ENCODE results near the gene CKMT2. TPM values are rescaled to one million over a fixed set of nuclear protein-coding genes. Genes with fewer than 3 reads are reported as not detected.

CKMT2 gene
- total and polyA plus RNA-seq, 2 of the 8 experiments (the other 6 are each of a cell fraction or from before 2014, with no cell fraction given) = 2.4 to 5.0 TPM

DNA sequence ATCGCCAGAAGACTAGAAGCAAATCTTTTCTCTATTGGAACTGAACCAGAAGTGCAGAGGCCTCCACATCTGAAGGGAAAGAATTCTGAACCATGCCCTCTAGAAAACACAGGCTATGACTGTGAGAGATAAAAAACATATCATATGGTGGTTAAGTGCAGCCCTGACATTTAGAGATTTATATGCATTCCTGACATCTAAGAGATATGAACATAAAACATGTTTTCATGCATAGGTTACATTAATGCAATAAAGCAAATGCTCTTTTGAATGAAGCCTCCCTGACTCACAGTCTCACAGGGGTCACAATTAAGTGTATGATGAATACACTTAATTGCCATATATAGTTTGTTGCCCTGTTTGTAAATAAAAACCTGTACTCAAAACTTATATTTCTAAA is 28.9 kb upstream of the CKMT2 start:
- Histone ChIP-seq H3K18ac (ENCODE audit: extremely low read depth, low read length) (no peak overlapping the region), H4K8ac (ENCODE audit: extremely low read depth, insufficient read depth, low read length) (no peak overlapping the region), H3K9me3 (ENCODE audit: insufficient read depth in 2 of 2, low read depth in 1 of 2, low read length in 1 of 2) (no peaks in the 10 kb centered on the region), H2AFZ (ENCODE audit: low read length) (no peak overlapping the region), H3K9ac (replicated peaks in 1 of 4; ENCODE audit: extremely low read depth in 1 of 4, low read depth in 3 of 4, low read length in 3 of 4) (no peak overlapping the region), H2AK5ac (ENCODE audit: low read depth, low read length) (no peak overlapping the region), H3K23ac (ENCODE audit: insufficient read length) (no peak overlapping the region), H2BK20ac (ENCODE audit: low read length) (no peak overlapping the region), H2BK15ac (ENCODE audit: low read length) (no peak overlapping the region), H3K4me2 (ENCODE audit: insufficient read depth in 1 of 2, low read depth in 2 of 2, low read length in 2 of 2) (no peak overlapping the region), H3K56ac (replicated peaks; ENCODE audit: insufficient read length, low read depth, low read length) (no peak overlapping the region), H4K5ac (ENCODE audit: insufficient read length, low read depth, low read length) (no peak overlapping the region), H3K4me1 (replicated peaks in 1 of 4; ENCODE audit: control insufficient read depth in 3 of 4, insufficient read depth in 4 of 4, low read length in 3 of 4) (no peaks in the 10 kb centered on the region), H4K91ac (replicated peaks; ENCODE audit: insufficient read length, low read length) (no peak overlapping the region), H3K14ac (ENCODE audit: insufficient read length) (no peak overlapping the region), H2BK5ac (ENCODE audit: low read depth, low read length) (no peak overlapping the region), H3K79me1 (ENCODE audit: low read depth, low read length) (no peaks in the 10 kb centered on the region; the same call in 1 of the 2 replicates), H3K4ac (replicated peaks; ENCODE audit: insufficient read length, low read depth, low read length) (no peak overlapping the region), H3K79me2 (ENCODE audit: control insufficient read depth in 1 of 2, insufficient read depth in 2 of 2, low read length in 2 of 2) (no peaks in the 10 kb centered on the region), H3K27ac (ENCODE audit: low read depth, low read length) (no peak overlapping the region), H4K20me1 (replicated peaks in 1 of 2; ENCODE audit: control insufficient read depth in 1 of 2, insufficient read depth in 2 of 2, low read length in 2 of 2) (no peaks in the 10 kb centered on the region), H2BK12ac (ENCODE audit: low read depth, low read length) (no peak overlapping the region), H3K4me3 (ENCODE audit: extremely low read depth in 1 of 4, insufficient read depth in 2 of 4, low read depth in 3 of 4, low read length in 4 of 4) (no peak overlapping the region), H3K36me3 (ENCODE audit: control insufficient read depth in 2 of 4, insufficient read depth in 4 of 4, low read length in 3 of 4) (no peaks in the 10 kb centered on the region), H3K27me3 (replicated peaks in 1 of 4; ENCODE audit: control insufficient read depth in 3 of 4, extremely low read depth in 1 of 4, insufficient read depth in 3 of 4, low read length in 3 of 4) (no peaks in the 10 kb centered on the region), H2BK120ac (replicated peaks; ENCODE audit: low read depth, low read length) (no peak overlapping the region), H3K23me2 (ENCODE audit: low read depth, low read length) (no peaks in the 10 kb centered on the region)
- WGBS, 2 experiments (ENCODE audit: extremely low coverage in 1 of 2, insufficient coverage in 1 of 2, insufficient read length in 1 of 2, insufficient replicate concordance in 2 of 2, low coverage in 1 of 2, low lambda C conversion rate in 2 of 2, missing lambda C conversion rate in 1 of 2) = 92% methylated on average over 1 of the region's 1 CpG; no CpG with 5 or more reads in 1 of the 2 experiments
- no peak for FAIRE-seq
- TF ChIP-seq CTBP2 (IDR thresholded peaks at IDR 0.05; ENCODE audit: borderline replicate concordance, insufficient read depth, insufficient read length, low read length) = no peak
- TF ChIP-seq SUZ12 (IDR thresholded peaks at IDR 0.05; ENCODE audit: low read length) = no peak
- no peak for TF ChIP-seq NRF1 (IDR thresholded peaks at IDR 0.05; ENCODE audit: low read depth, low read length)
- no peak for TF ChIP-seq KDM5A (IDR thresholded peaks at IDR 0.05; ENCODE audit: low read length)
- no peak for TF ChIP-seq GTF2F1 (IDR thresholded peaks at IDR 0.05; ENCODE audit: borderline replicate concordance, low read depth, low read length)
- no peak for TF ChIP-seq TCF12 (IDR thresholded peaks at IDR 0.05; ENCODE audit: low read depth, low read length)
- TF ChIP-seq, protein P1, sequence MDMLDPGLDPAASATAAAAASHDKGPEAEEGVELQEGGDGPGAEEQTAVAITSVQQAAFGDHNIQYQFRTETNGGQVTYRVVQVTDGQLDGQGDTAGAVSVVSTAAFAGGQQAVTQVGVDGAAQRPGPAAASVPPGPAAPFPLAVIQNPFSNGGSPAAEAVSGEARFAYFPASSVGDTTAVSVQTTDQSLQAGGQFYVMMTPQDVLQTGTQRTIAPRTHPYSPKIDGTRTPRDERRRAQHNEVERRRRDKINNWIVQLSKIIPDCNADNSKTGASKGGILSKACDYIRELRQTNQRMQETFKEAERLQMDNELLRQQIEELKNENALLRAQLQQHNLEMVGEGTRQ (IDR thresholded peaks at IDR 0.05; ENCODE audit: low read length) = no peak
- no peak for TF ChIP-seq KDM1A (IDR thresholded peaks at IDR 0.05; ENCODE audit: borderline replicate concordance, low read length)
- no peak for TF ChIP-seq ATF3 (IDR thresholded peaks at IDR 0.05; ENCODE audit: insufficient read depth, low read depth, low read length)
- ChIA-PET POLR2A (ENCODE audit: partially characterized antibody) (no interaction called here), CTCF (ENCODE audit: partially characterized antibody) (interaction anchor here (1.0 to 5.0 kb wide), 9 partner anchors 11 to 268 kb away, joined by 3 to 64 read pairs (median 6); no protein-coding TSS in a partner anchor)
- no peak for DNase-seq (ENCODE audit: low read depth in 1 of 2, low spot score in 2 of 2)

Measured in H1 (cell line).